Hippocampal formation (tissue), 2 donors: Measurements from ENCODE around the gene DENND1A.
"Not testable (repeated sequence)": the region's sequence is repeated elsewhere in the genome, so short reads cannot be mapped to it uniquely, and the experiment has no call there.

Experiments
- DNase-seq, 2 donors: peaks; one replicate each; lab custom pipeline; 2025; lab: John Stamatoyannopoulos, UW

DENND1A gene

DNA sequence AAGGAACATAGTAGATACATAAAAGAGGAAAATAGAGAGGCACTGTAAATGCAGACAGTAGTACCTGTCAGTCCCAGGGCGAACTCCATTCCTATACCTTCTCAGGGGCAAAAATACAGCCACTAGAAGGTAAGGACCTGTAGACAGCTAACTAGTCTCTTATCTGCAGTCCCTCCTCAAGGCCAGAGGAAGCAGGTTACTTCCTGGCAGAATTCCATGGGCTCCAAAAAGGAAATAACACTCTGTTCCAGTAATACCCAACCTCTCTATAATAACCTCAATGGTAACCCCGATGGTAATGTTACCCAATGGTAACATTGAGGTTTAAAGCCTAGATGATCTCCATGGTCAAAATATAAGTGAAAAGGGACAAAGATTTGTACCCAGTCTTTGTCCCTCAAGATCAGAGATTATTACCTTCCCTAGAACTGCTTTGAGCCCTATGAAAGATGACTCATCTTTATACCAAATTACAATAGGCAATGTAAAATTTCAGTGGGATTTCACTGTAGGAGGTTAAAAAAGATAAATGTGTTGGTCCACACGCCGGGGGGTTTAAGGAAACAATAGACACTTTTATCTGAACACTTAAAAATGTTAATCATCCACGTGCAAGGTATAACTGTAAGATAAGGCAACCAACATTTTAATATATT, 113.0 kb downstream of the DENND1A start:
- no peak for DNase-seq

DNA sequence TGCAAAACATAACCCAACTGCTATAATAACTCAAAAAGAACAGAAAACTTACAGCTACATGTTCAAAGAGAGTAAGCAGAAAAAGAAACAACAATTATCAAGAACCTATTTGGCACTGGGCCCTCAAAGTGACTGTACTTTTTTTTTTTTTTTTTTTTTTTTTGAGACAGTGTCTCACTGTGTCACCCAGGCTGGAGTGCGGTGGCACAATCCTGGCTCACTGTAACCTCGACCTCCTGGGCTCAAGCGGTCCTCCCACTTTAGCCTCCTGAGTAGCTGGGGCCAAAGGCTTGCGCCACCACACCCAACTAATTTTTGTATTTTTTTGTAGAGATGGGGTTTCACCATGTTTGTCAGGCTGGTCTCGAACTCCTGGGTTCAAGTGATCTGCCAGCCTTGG, 114.1 kb downstream of the DENND1A start:
- not testable (repeated sequence) for DNase-seq

DNA sequence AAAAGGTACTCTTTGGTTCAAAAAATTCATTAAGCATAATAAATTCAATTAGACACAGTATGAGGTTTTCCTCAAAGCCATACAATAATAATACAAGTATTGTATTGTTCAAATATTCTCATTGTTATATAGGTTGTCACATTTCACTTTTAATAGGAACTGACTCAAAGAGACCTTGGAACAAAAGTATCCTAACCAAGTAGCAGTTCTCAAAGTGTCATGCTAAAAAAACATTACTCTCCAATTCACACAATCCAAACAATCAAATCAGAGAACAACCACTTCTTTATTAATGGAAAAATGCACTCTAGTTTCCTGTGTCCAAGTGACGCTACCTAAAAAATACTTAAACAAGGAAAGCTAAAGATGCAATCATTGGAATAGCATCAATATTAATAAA, 115.4 kb downstream of the DENND1A start:
- DNase-seq: no peak

- no peak for DNase-seq
Measured at GRCh38 chr9:123812984-123813383, 116.9 kb downstream of the DENND1A start.

DNA sequence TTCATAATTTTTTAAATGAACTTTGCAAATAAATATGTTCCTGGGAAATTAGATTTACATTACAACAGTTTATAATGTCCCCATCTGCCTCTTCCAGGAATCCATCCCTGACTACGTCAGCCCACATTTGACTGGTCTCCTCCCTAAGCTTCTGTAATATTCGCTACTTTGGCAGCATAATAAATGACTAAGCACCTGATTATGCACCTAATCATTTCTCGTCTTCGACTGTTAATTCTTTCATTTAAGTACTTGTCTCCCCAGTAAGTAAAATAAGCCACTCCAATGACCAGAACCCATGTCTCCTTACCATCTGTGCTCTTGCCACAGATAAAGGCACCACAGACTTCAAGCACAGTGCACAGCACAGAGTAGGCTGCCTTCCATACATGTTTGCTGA, 122.7 kb downstream of the DENND1A start:
- DNase-seq: no peak

DNA sequence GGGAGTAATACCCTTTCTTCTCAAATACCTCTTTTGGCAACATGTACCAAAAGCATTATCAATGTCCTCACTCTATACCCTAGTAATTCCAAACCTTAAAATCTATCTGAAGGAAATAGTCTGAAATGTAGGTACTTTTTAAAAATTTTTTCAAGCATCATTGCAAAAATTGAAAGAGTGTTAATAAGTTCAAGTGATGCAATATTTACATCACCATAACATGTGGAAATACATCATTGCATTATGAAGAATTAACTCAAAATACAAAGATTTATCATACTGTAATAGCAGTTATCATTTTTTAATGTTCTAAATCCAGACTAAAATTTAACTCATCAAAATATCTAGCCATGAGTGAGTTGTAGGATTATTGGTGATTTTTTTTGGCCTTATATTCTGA, 123.1 kb downstream of the DENND1A start:
- DNase-seq: no peak

DNA sequence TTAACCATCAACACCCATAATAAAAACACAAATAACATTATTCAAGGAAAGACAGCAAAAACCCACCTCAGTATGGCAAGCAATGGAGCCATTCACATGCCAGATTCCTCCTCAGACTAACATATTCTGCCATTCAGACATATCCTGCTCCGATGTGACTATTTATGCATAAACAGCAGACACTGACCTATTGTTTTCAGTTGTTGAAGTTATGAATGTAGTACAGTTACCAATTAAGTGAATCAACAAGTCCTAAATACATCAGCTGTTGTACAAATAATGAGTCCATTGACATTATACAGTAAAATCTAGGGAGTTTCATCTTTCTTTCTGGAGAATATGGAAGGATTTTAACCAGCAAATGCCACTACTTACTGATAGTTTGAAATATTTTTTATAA, 131.7 kb downstream of the DENND1A start:
- no peak for DNase-seq

GRCh38 chr9:123796618-123797484, 133.1 kb downstream of the DENND1A start:
- DNase-seq: no peak

- DNase-seq: no peak
Measured at GRCh38 chr9:123796094-123796493, 133.8 kb downstream of the DENND1A start.

DNA sequence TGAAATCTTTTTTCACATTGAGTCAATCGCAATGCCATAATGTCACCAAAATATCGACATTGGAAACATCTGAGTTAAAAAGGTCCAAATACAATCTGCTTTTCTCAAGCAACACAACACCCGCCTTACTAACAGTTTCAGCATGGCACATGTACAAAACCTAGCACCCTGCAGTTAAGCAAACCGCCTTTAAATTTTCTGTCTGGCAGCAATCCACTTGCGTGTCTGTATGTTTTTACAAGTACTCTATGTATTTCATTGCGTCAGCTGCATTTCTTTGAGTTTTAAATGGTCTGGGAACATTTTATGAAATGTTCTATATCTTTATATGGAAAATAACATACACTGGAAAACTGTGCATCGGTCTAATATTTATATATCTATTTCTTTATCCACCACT, 134.6 kb downstream of the DENND1A start:
- no peak for DNase-seq

DNA sequence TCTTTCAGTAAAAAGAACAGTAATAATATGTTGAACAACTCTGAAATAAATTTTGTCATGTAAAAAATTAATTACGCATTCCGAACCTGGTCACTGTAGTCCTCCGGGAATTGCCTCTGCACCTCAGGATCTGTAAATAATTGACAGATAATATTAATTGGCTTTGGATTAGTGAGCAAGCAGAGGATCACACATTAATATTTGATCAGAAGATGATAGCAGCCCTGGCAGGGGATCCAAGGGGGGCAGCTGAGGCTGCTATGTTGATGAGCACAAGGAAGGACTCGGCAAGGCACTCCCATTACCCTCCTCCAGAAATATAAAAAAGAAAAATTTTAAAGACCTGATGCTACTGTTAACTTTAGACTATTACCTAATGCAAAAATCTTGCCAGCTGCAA, 137.4 kb downstream of the DENND1A start:
- no peak for DNase-seq

DNA sequence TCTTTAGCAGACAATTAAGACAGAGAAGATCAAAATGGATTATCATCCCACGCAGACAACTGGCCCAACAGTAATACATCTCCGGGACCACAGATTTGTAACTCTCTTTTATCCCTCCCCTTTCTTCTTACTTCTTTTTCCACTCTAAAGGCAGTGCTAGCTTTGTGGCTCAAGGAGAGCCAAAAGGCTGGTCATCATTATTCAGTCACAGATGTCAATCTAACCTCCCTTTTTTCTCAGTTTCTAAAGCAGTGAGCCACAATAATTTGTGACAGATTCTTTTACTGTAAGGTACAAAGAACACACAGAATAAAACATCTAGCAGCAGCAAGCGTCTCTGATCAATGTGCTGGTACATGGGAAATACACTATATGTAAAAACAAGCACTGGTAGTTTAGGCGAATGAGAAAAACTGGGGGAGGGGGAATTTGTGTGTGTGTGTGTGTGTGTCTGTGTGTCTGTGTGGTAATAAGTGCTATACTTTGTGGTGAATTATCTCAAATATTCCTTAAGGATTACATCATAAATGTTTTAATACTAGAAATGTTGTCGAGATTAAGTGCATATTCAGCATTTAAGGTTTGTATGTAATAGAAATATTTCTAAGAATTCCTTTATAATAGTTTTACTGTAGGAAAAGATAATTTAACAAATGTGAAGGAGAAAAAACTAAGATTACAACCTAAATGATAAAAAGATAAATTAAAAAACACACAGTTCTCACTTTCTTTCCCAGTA, 140.2 kb downstream of the DENND1A start:
- no peak for DNase-seq

DNA sequence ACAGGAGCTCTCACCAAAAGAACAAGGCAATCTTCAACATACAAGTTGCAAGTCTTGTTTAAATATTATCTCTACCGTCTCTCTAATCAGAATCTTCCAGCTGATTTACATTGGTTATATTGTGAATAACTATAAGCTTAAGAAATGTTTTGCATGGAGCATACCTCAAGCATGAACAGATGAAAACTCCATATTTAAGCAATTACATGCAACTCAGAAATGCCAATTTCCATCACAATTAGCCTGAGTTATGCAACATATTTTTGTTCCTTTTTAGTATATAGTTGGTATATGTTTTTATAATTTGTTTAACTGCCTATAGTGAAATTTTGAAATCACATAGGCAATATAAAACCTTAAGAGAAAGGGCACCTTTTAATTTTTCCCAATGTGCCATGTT, 142.5 kb downstream of the DENND1A start:
- no peak for DNase-seq

GRCh38 chr9:123784518-123784917, 145.4 kb downstream of the DENND1A start:
- DNase-seq: no peak

DNA sequence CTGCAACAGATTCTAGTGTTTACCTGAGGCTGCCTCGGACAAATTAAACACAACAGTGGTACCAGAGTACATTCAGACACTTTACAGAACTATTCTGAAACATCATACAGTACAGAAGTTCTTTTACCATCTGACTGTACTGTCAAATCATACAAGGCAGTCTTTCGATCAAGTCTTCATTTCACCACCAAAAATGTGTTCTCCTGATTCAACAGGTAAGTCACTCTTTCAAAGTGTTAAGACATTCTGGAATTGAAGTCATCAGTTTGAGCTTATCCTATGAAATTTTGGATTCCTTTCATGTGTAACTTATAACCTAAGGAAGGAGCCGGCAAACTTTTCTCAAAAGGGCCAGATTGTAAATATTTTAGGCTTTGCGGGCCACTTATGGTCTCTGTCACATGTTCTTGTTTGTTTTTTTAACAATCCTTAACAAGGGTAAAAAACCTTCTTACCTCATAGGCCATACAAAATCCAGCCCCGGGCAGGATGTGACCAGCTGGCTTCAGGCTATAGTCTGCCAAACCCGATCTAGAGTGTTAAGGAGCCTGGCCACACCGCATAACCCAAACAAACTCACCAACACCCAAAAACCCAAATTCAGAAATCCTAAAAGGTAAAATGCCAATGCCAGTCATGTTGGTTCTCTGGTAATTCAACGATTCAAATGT, 151.6 kb downstream of the DENND1A start:
- no peak for DNase-seq

DNA sequence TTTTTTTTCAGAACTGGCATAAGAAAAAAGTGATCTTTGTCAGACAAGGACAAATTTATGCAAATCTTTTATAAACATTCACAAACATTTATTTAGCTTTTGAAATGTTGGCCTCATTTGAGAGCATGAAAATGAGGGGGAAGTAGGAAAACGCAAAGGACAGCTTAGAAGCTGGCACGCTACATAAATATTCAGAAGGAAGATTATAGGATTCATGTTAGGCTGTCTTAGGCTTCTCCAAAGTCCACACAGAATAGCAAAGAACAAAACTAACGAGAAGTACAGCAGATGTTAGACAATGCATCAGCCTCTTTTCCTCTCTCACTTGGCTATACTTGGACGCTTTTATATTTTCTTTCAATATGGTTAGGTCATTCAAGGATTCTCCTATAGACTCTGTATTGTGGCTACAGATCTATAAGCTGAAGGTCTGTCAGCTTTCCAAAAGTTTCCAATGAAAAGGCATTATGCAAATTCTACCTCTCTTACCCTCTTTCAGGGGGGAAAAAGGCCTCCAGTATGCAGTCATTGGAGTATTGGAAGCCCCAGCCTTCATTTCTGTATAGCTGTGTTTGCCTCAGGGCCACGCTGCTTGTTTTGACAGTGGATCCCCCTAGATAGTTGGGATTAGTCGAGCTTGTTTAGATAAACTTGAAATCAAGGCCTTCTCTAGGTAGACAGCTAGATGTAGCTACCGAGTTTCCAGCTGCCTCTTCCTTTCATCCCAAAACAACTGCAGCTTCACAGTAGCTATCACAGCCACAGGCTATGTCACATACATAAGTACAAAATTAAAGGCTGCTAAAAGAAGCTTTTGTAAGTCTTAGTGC, 153.0 kb downstream of the DENND1A start:
- DNase-seq: no peak

- DNase-seq: no peak
Measured at GRCh38 chr9:123775289-123776284, 154.3 kb downstream of the DENND1A start.

GRCh38 chr9:123773783-123774182, 156.1 kb downstream of the DENND1A start:
- no peak for DNase-seq

DNA sequence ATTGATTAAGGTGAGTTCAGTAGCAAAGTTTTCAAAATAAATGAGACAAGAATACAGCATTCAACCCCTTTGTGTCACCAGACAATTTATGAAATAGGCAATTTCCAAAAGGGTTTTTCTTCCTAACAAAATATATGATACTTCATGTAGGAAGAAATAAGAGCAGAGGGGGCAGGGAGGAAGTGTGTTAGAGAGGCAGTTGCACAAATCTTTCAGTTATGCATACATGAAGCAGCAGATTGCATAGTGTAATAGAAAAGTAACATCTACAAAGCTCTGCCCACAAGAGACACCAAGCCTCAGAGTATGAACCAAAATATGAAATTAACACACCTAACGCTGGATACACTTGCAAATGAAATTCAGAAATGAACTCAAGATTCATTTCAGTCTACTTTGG, 157.0 kb downstream of the DENND1A start:
- no peak for DNase-seq

DNA sequence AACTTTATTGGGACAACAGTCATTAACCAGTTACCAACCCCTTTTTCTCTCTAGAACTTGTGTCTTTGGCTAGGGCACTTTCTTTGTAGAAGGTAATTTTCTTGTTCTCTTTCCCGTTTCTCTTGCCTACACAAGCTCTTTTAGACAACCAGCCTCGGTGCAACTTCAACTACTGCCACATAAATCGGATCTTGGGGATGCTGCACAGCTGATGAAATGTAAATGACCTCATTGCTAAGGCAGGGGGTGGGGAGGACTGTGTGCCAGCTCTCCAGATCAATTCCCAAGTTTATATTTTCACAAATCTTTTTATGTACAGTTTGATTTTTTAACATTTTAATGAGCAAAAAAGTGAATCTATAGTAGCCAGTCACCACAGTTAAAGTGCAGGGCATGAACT, 157.6 kb downstream of the DENND1A start:
- DNase-seq: no peak
